Measurements from ENCODE around the gene LRRC10B. TPM values are rescaled to one million over a fixed set of nuclear protein-coding genes. Genes with fewer than 3 reads are reported as not detected.

Gene LRRC10B
- total RNA-seq, 3 donors from 2014 or later: 1.5 to 3.3 TPM; not detected in 1

- no peaks in the 10 kb centered on the region for H3K36me3 ChIP-seq
- no peak for DNase-seq (ENCODE audit: low spot score in 2 of 2)
- no peak overlapping the region for H3K4me3 ChIP-seq
- no peaks in the 10 kb centered on the region for H3K4me1 ChIP-seq
- intact Hi-C loops (cut with DNase I; ENCODE audit: low total_unique reads): no loop called here
- TF ChIP-seq CTCF (IDR thresholded peaks at IDR 0.05) (no peak), POLR2A (IDR thresholded peaks at IDR 0.05) (no peak), POLR2AphosphoS5 (IDR thresholded peaks at IDR 0.05) (no peak)
- H3K27me3 ChIP-seq: peaks cover 0 to 10% of the 10 kb centered on the region in 2 donors
- H3K9me3 ChIP-seq: no peaks in the 10 kb centered on the region
- no peak overlapping the region for H3K27ac ChIP-seq
These were observed 45.0 kb downstream of the LRRC10B start for GRCh38 chr11:61553373-61554171.

- H3K4me1 ChIP-seq: no peaks in the 10 kb centered on the region
- DNase-seq (ENCODE audit: low spot score in 2 of 2): no peak
- peaks cover 0 to 10% of the 10 kb centered on the region in 2 donors for H3K27me3 ChIP-seq
- H3K9me3 ChIP-seq: no peaks in the 10 kb centered on the region
- H3K4me3 ChIP-seq: no peak overlapping the region
- intact Hi-C loops (cut with DNase I; ENCODE audit: low total_unique reads): no loop called here
- H3K36me3 ChIP-seq: no peaks in the 10 kb centered on the region
- TF ChIP-seq POLR2AphosphoS5 (IDR thresholded peaks at IDR 0.05): no peak
- TF ChIP-seq CTCF (IDR thresholded peaks at IDR 0.05): no peak
- no peak for TF ChIP-seq POLR2A (IDR thresholded peaks at IDR 0.05)
- H3K27ac ChIP-seq: no peak overlapping the region
These were observed 45.8 kb downstream of the LRRC10B start for GRCh38 chr11:61554172-61554988.

- no peak for DNase-seq (ENCODE audit: low spot score in 2 of 2)
- H3K9me3 ChIP-seq: no peaks in the 10 kb centered on the region
- no peak overlapping the region for H3K4me3 ChIP-seq
- no peak overlapping the region for H3K27ac ChIP-seq
- H3K4me1 ChIP-seq: no peaks in the 10 kb centered on the region
- no peak for TF ChIP-seq POLR2A (IDR thresholded peaks at IDR 0.05)
- no peak for TF ChIP-seq POLR2AphosphoS5 (IDR thresholded peaks at IDR 0.05)
- no peak for TF ChIP-seq CTCF (IDR thresholded peaks at IDR 0.05)
- peaks cover 0 to 10% of the 10 kb centered on the region in 2 donors for H3K27me3 ChIP-seq
- intact Hi-C loops (cut with DNase I; ENCODE audit: low total_unique reads): no loop called here
- H3K36me3 ChIP-seq: no peaks in the 10 kb centered on the region
These were observed 46.8 kb downstream of the LRRC10B start for GRCh38 chr11:61555051-61555969.

GRCh38 chr11:61555978-61556377 lies 47.4 kb downstream of the LRRC10B start:
- no peaks in the 10 kb centered on the region for H3K4me1 ChIP-seq
- TF ChIP-seq CTCF (IDR thresholded peaks at IDR 0.05) (no peak), POLR2AphosphoS5 (IDR thresholded peaks at IDR 0.05) (no peak), POLR2A (IDR thresholded peaks at IDR 0.05) (no peak)
- intact Hi-C loops (cut with DNase I; ENCODE audit: low total_unique reads): no loop called here
- no peak overlapping the region for H3K4me3 ChIP-seq
- no peaks in the 10 kb centered on the region for H3K9me3 ChIP-seq
- H3K27me3 ChIP-seq: peaks cover 0 to 10% of the 10 kb centered on the region in 2 donors
- DNase-seq (ENCODE audit: low spot score in 2 of 2): no peak
- no peak overlapping the region for H3K27ac ChIP-seq
- H3K36me3 ChIP-seq: no peaks in the 10 kb centered on the region

All from breast epithelium (tissue), 4 donors.